Endodermal cell (in vitro differentiated cells): ENCODE data around the gene PPME1. TPM values are rescaled to one million over a fixed set of nuclear protein-coding genes. Genes with fewer than 3 reads are reported as not detected.

ENCODE experiments used
- DNase-seq: peaks from one replicate; pipeline ENCODE4 v3.0.0-alpha.2; 2017
- H3K27ac ChIP-seq: 2 replicates; pipeline ENCODE4 v1.5.1; 2013; ENCODE audit warnings: mild to moderate bottlenecking, low read depth, low read length, moderate library complexity
- H3K27me3 ChIP-seq: 2 replicates; pipeline ENCODE4 v1.6.1; 2013; ENCODE audit warnings: mild to moderate bottlenecking, low read length, moderate library complexity; ENCODE audit not compliant: insufficient read depth, control insufficient read depth, poor library complexity, severe bottlenecking
- H3K36me3 ChIP-seq: 2 replicates; pipeline ENCODE4 v1.7.0; 2013; ENCODE audit warnings: mild to moderate bottlenecking, low read length, moderate library complexity; ENCODE audit not compliant: control insufficient read depth, insufficient read depth
- H3K4me1 ChIP-seq: one replicate; pipeline ENCODE4 v1.7.0; 2013; ENCODE audit warnings: low read length; ENCODE audit not compliant: control insufficient read depth, insufficient read depth
- H3K4me3 ChIP-seq: 2 replicates; pipeline ENCODE4 v1.5.1; 2013; ENCODE audit warnings: mild to moderate bottlenecking, low read length, moderate library complexity
- H3K9ac ChIP-seq: 2 replicates; pipeline ENCODE4 v1.6.1; 2013; ENCODE audit warnings: mild to moderate bottlenecking, low read length, moderate library complexity; ENCODE audit not compliant: poor library complexity, severe bottlenecking; ENCODE audit errors: extremely low read depth
- H3K9me3 ChIP-seq: 2 replicates; pipeline ENCODE4 v1.6.1; 2013; ENCODE audit warnings: mild to moderate bottlenecking, low read length, moderate library complexity; ENCODE audit not compliant: control insufficient read depth
- H3K27ac Mint-ChIP-seq: 2 replicates; pipeline ENCODE4 v1.8.0; 2020; ENCODE audit warnings: mixed read lengths
- H3K27me3 Mint-ChIP-seq: 2 replicates; pipeline ENCODE4 v1.8.0; 2021; ENCODE audit warnings: mild to moderate bottlenecking, mixed read lengths; ENCODE audit not compliant: insufficient read depth
- H3K36me3 Mint-ChIP-seq: 2 replicates; pipeline ENCODE4 v1.8.0; 2020; ENCODE audit warnings: low read depth, mixed read lengths
- H3K4me1 Mint-ChIP-seq: 2 replicates; pipeline ENCODE4 v1.8.0; 2020; ENCODE audit warnings: mixed read lengths
- H3K4me3 Mint-ChIP-seq: 2 replicates; pipeline ENCODE4 v1.8.0; 2020; ENCODE audit warnings: mild to moderate bottlenecking, moderate library complexity, mixed read lengths
- H3K9me3 Mint-ChIP-seq: 2 replicates; pipeline ENCODE4 v1.8.0; 2020; ENCODE audit warnings: mild to moderate bottlenecking, mixed read lengths
- WGBS, 2 experiments: methylation state at CpG; one replicate each; pipeline versions ENCODE4 v1.1.5 to v1.1.7; 2013; ENCODE audit warnings: missing lambda C conversion rate in 2 of 2, mixed read lengths in 1 of 2; ENCODE audit not compliant: insufficient coverage in 1 of 2, insufficient read length in 1 of 2; 5-methylcytosine and 5-hydroxymethylcytosine counted together
- total RNA-seq, 2 donors: library from RNA; stranded (reverse); fragmentation: NEBNext Ultra II Directional in 1 of 2; extraction: Animal tissue kit (Norgen Biotek cat#: 25700) in 1 of 2; gene quantifications; 2 replicates in 1 of 2; 3 replicates in 1 of 2; pipeline ENCODE4 v1.2.1, GENCODE V29; 2021
- TF ChIP-seq, protein P1 (sequence below): fragments of 200-600 bp; sonication (generic); conservative IDR thresholded peaks from 2 replicates; pipeline ENCODE4 v1.5.0; 2021; ENCODE audit warnings: antibody characterized with exemption, mild to moderate bottlenecking

Gene PPME1
- total RNA-seq, 2 donors from 2014 or later = 28.8 to 38.3 TPM

DNA sequence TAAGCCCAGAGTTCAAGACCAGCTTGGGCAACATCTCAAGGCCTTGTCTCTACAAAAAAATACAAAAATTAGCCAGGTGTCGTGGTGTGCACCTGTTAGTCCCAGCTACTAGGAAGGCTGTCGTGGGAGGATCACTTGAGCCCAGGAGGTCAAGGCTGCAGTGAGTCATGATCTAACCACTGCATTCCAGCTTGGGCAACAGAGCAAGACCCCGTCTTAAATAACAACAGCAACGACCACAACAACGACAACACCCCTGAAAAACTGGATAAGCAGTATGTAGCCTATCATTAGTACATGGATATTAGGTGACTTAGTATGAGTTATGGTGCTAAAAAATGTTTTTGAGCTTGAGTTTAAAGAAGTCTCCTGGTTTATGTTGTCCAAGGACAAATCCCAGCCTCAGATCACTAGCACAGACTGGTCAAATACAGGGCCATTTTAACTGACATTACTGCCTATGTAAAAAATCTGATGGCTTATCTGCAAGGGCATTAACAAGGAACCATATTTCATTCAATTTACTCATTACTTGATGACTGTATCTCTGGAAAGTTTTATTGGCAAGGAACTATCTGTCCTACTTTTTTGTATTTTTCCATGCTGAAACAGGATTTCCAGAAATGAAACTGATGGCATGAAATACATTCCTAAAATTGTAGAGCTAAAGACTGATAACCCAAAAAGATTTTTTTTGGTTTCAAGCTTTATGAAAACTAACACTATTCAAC is 23.7 kb upstream of the PPME1 start:
- Mint-ChIP-seq H3K9me3 (peaks cover 7% of the 10 kb centered on the region), H3K4me3 (no peak overlapping the region), H3K36me3 (peaks cover 15% of the 10 kb centered on the region), H3K27me3 (no peaks in the 10 kb centered on the region), H3K27ac (no peak overlapping the region), H3K4me1 (no peaks in the 10 kb centered on the region)
- H3K27ac ChIP-seq = no peak overlapping the region
- H3K9me3 ChIP-seq = no peaks in the 10 kb centered on the region
- H3K36me3 ChIP-seq = no peaks in the 10 kb centered on the region
- no peaks in the 10 kb centered on the region for H3K27me3 ChIP-seq
- DNase-seq = no peak
- no peak overlapping the region for H3K9ac ChIP-seq
- TF ChIP-seq, protein P1, sequence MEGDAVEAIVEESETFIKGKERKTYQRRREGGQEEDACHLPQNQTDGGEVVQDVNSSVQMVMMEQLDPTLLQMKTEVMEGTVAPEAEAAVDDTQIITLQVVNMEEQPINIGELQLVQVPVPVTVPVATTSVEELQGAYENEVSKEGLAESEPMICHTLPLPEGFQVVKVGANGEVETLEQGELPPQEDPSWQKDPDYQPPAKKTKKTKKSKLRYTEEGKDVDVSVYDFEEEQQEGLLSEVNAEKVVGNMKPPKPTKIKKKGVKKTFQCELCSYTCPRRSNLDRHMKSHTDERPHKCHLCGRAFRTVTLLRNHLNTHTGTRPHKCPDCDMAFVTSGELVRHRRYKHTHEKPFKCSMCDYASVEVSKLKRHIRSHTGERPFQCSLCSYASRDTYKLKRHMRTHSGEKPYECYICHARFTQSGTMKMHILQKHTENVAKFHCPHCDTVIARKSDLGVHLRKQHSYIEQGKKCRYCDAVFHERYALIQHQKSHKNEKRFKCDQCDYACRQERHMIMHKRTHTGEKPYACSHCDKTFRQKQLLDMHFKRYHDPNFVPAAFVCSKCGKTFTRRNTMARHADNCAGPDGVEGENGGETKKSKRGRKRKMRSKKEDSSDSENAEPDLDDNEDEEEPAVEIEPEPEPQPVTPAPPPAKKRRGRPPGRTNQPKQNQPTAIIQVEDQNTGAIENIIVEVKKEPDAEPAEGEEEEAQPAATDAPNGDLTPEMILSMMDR = no peak
- no peak overlapping the region for H3K4me3 ChIP-seq
- 94 to 100% methylated on average over 2 to 5 of the region's 5 CpGs for whole genome bisulfite sequencing, 2 experiments
- H3K4me1 ChIP-seq = no peaks in the 10 kb centered on the region

DNA sequence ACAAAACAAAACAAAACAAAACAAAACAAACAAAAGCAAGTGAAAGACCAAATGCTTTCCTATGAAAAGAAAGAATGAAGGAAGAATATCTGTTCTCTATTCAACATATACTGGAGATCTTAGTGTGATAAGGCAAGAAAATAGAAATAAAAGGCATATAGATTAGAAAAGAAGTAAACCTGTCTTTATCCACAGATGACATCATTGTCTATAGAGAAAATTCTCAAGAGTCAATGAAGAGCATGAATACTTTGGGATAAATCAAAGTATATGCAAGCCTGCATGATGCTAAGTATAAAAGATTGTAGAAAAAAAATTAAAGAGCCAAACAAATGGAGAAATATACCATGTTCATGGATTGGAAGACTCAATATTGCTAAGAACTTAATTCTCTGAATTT is 17.9 kb upstream of the PPME1 start:
- no peak overlapping the region for H3K4me3 Mint-ChIP-seq

DNA sequence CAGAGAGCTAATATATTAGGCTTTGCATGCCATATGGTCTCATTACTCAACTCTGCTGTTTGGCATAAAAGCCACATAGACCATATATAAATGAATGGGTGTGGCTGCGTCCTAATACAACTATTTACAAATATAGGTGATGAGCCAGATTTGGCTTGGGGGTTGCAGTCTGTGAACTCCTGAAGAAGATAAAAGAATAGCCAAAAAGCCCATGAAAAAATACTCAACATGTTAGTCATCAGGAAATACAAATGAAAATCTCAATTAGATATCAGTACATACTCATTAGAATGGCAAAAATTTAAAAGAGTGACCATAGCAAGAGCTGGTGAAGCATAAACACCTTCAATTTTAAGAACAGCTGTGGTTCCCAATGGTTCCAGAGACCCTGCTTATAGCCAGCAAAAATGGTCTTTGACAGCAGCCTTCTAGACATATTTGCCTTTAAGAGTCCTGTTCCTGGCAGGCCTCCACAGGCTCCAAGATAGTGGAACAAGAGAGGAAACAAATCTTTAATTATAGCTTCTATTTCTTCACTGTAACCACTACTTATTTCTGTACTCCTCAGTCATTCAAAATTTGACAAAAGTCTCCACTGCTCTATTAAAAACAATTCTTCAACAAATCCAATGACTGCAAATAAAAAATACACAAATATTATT is 16.3 kb upstream of the PPME1 start:
- Histone ChIP-seq H3K9ac (no peak overlapping the region), H3K4me3 (no peak overlapping the region), H3K36me3 (peaks cover 8% of the 10 kb centered on the region), H3K27ac (no peak overlapping the region), H3K27me3 (no peaks in the 10 kb centered on the region), H3K4me1 (no peaks in the 10 kb centered on the region), H3K9me3 (no peaks in the 10 kb centered on the region)
- WGBS, 2 experiments = no CpG with 5 or more reads among the region's 1 CpG
- no peak for DNase-seq
- Mint-ChIP-seq H3K4me1 (no peaks in the 10 kb centered on the region), H3K27me3 (no peaks in the 10 kb centered on the region), H3K4me3 (no peak overlapping the region), H3K9me3 (no peaks in the 10 kb centered on the region), H3K27ac (no peak overlapping the region), H3K36me3 (peaks cover 20% of the 10 kb centered on the region)
- TF ChIP-seq, protein P1 = no peak

More for the DNA sequence above, 17.9 kb upstream of the PPME1 start:
- no peaks in the 10 kb centered on the region for H3K9me3 ChIP-seq
- H3K9ac ChIP-seq = no peak overlapping the region
- H3K36me3 Mint-ChIP-seq = peaks cover 17% of the 10 kb centered on the region
- TF ChIP-seq, protein P1 = no peak
- no peak overlapping the region for H3K27ac Mint-ChIP-seq
- no peaks in the 10 kb centered on the region for H3K4me1 Mint-ChIP-seq
- H3K4me1 ChIP-seq = no peaks in the 10 kb centered on the region
- no peaks in the 10 kb centered on the region for H3K27me3 ChIP-seq
- no peaks in the 10 kb centered on the region for H3K9me3 Mint-ChIP-seq
- no peaks in the 10 kb centered on the region for H3K36me3 ChIP-seq
- H3K27me3 Mint-ChIP-seq = no peaks in the 10 kb centered on the region
- no peak for DNase-seq
- H3K27ac ChIP-seq = no peak overlapping the region
- H3K4me3 ChIP-seq = no peak overlapping the region
